Measurements from ENCODE around the gene EEF1A1.

EEF1A1 gene

GRCh38 chr6:73528897-73529296 is 8.1 kb upstream of the EEF1A1 start:
- TF ChIP-seq GABPA (IDR thresholded peaks at IDR 0.05; ENCODE audit: low read depth), result no peak
- TF ChIP-seq REST (IDR thresholded peaks at IDR 0.05; ENCODE audit: insufficient replicate concordance, low read depth), result no peak
- H3K27me3 ChIP-seq (ENCODE audit: insufficient read depth, poor library complexity, severe bottlenecking), result no peaks in the 10 kb centered on the region
- H3K4me3 ChIP-seq (replicated peaks; ENCODE audit: insufficient read depth, low read length), result no peak overlapping the region
- DNase-seq (ENCODE audit: low read depth in 1 of 2, low spot score in 1 of 2), result no peak
- H3K27ac ChIP-seq (replicated peaks), result no peak overlapping the region

- TF ChIP-seq SPI1 (IDR thresholded peaks at IDR 0.05; ENCODE audit: borderline replicate concordance, low read depth) (no peak), POLR2AphosphoS5 (IDR thresholded peaks at IDR 0.05; ENCODE audit: low read depth) (no peak), CTCF (IDR thresholded peaks at IDR 0.05; ENCODE audit: insufficient read depth, low read length) (no peak), REST (IDR thresholded peaks at IDR 0.05; ENCODE audit: insufficient replicate concordance, low read depth) (no peak), GABPA (IDR thresholded peaks at IDR 0.05; ENCODE audit: low read depth) (no peak)
- Histone ChIP-seq H3K27me3 (ENCODE audit: insufficient read depth, poor library complexity, severe bottlenecking) (no peaks in the 10 kb centered on the region), H3K4me3 (replicated peaks; ENCODE audit: insufficient read depth, low read length) (no peak overlapping the region), H3K27ac (replicated peaks) (no peak overlapping the region)
- no peak for DNase-seq (ENCODE audit: low read depth in 1 of 2, low spot score in 1 of 2)
Observed at GRCh38 chr6:73525546-73526330, 4.9 kb upstream of the EEF1A1 start.

GRCh38 chr6:73523434-73524123 is 2.7 kb upstream of the EEF1A1 start:
- H3K27ac ChIP-seq (replicated peaks), result peak overlapping the region; percentile 98
- H3K4me3 ChIP-seq (replicated peaks; ENCODE audit: insufficient read depth, low read length), result peak overlapping the region; percentile 80
- H3K27me3 ChIP-seq (ENCODE audit: insufficient read depth, poor library complexity, severe bottlenecking), result no peaks in the 10 kb centered on the region
- DNase-seq (ENCODE audit: low read depth in 1 of 2, low spot score in 1 of 2), result peak; percentile 86 to 89
- peak; percentile 56; the same call in 1 of the 2 replicates for TF ChIP-seq SPI1 (IDR thresholded peaks at IDR 0.05; ENCODE audit: borderline replicate concordance, low read depth)
- no peak for TF ChIP-seq CTCF (IDR thresholded peaks at IDR 0.05; ENCODE audit: insufficient read depth, low read length)
- peak; percentile 85 for TF ChIP-seq POLR2AphosphoS5 (IDR thresholded peaks at IDR 0.05; ENCODE audit: low read depth)
- peak; percentile 24 for TF ChIP-seq REST (IDR thresholded peaks at IDR 0.05; ENCODE audit: insufficient replicate concordance, low read depth)
- peak; percentile 25; the same call in 1 of the 2 replicates for TF ChIP-seq GABPA (IDR thresholded peaks at IDR 0.05; ENCODE audit: low read depth)

All from HL-60 (cell line).